WTC11 (cell line): ENCODE results near the gene LYVE1. TPM values are rescaled to one million over a fixed set of nuclear protein-coding genes. Genes with fewer than 3 reads are reported as not detected.

Experiments used
- ATAC-seq: fragments of 200-7000 bp; cut with Tn5 transposase; 2 replicates; pipeline ENCODE4 v1.10.0; 2021; ENCODE audit warnings: mild to moderate bottlenecking, moderate library complexity
- CTCF ChIA-PET: fragments of 300-600 bp; sonication (Branson Sonifier 250); formaldehyde crosslinking; loops from one replicate; lab custom pipeline; 2021; ENCODE audit warnings: antibody characterized with exemption; lab: Charles Lee
- POLR2A ChIA-PET: fragments of 350-600 bp; sonication (Branson Sonifier 250); formaldehyde crosslinking; loops from one replicate; lab custom pipeline; 2021; ENCODE audit warnings: antibody characterized with exemption; lab: Charles Lee
- DNase-seq: peaks from one replicate; pipeline ENCODE4 v3.0.0; 2021; ENCODE audit warnings: low spot score
- H3K27ac Mint-ChIP-seq: 2 replicates; pipeline ENCODE4 v1.8.0; 2021; ENCODE audit warnings: mixed read lengths
- H3K27me3 Mint-ChIP-seq: 2 replicates; pipeline ENCODE4 v1.8.0; 2021; ENCODE audit warnings: low read depth, mild to moderate bottlenecking, moderate library complexity, mixed read lengths
- H3K36me3 Mint-ChIP-seq: 2 replicates; pipeline ENCODE4 v1.8.0; 2021; ENCODE audit warnings: mixed read lengths
- H3K4me1 Mint-ChIP-seq: 2 replicates; pipeline ENCODE4 v1.8.0; 2022; ENCODE audit warnings: mixed read lengths
- H3K4me3 Mint-ChIP-seq: 2 replicates; pipeline ENCODE4 v1.8.0; 2021; ENCODE audit warnings: mild to moderate bottlenecking, moderate library complexity, mixed read lengths
- H3K9me3 Mint-ChIP-seq: 2 replicates; pipeline ENCODE4 v1.8.0; 2021; ENCODE audit warnings: mixed read lengths
- AFF4 ChIP-seq: sonication (generic); formaldehyde crosslinking; IDR thresholded peaks from 2 replicates; pipeline ENCODE4 v1.8.1; 2023; ENCODE audit warnings: mild to moderate bottlenecking, missing genetic modification reagents, borderline replicate concordance
- ATF1 ChIP-seq: sonication (generic); formaldehyde crosslinking; IDR thresholded peaks from 2 replicates; pipeline ENCODE4 v1.8.1; 2023; ENCODE audit warnings: mild to moderate bottlenecking, moderate library complexity, missing genetic modification reagents
- CREM ChIP-seq: sonication (generic); formaldehyde crosslinking; IDR thresholded peaks from 2 replicates; pipeline ENCODE4 v1.8.1; 2022; ENCODE audit warnings: mild to moderate bottlenecking, missing genetic modification reagents, moderate library complexity
- E2F1 ChIP-seq: sonication (generic); formaldehyde crosslinking; IDR thresholded peaks from 2 replicates; pipeline ENCODE4 v1.8.0; 2022; ENCODE audit warnings: mild to moderate bottlenecking, missing genetic modification reagents
- FOXK1 ChIP-seq: sonication (generic); formaldehyde crosslinking; IDR thresholded peaks from 2 replicates; pipeline ENCODE4 v1.8.0; 2022; ENCODE audit warnings: mild to moderate bottlenecking, moderate library complexity, missing genetic modification reagents
- FOXP4 ChIP-seq: sonication (generic); formaldehyde crosslinking; IDR thresholded peaks from 2 replicates; pipeline ENCODE4 v1.8.0; 2022; ENCODE audit warnings: mild to moderate bottlenecking, missing genetic modification reagents
- GTF2I ChIP-seq: fragments of 250-450 bp; sonication (Bioruptor Pico); conservative IDR thresholded peaks from 2 replicates; pipeline ENCODE4 v1.4.0; 2021; ENCODE audit warnings: mild to moderate bottlenecking
- HMGA2 ChIP-seq: fragments of 250-450 bp; sonication (Bioruptor Pico); IDR thresholded peaks from 2 replicates; pipeline ENCODE4 v1.4.0; 2021; ENCODE audit warnings: mild to moderate bottlenecking, moderate library complexity
- KAT7 ChIP-seq: sonication (generic); formaldehyde crosslinking; IDR thresholded peaks from 2 replicates; pipeline ENCODE4 v1.8.1; 2023; ENCODE audit warnings: missing genetic modification reagents, mild to moderate bottlenecking, borderline replicate concordance
- MXD4 ChIP-seq: fragments of 250-450 bp; sonication (Bioruptor Pico); IDR thresholded peaks from 2 replicates; pipeline ENCODE4 v1.8.0; 2021; ENCODE audit warnings: mild to moderate bottlenecking, moderate library complexity, borderline replicate concordance
- NFYB ChIP-seq: sonication (generic); formaldehyde crosslinking; conservative IDR thresholded peaks from 2 replicates; pipeline ENCODE4 v1.8.0; 2022; ENCODE audit warnings: low read depth, missing genetic modification reagents
- NR3C1 ChIP-seq: sonication (generic); formaldehyde crosslinking; conservative IDR thresholded peaks from 2 replicates; pipeline ENCODE4 v1.8.1; 2023; ENCODE audit warnings: low read depth, mild to moderate bottlenecking, missing genetic modification reagents
- TEAD4 ChIP-seq: sonication (generic); formaldehyde crosslinking; IDR thresholded peaks from 2 replicates; pipeline ENCODE4 v1.8.0; 2022; ENCODE audit warnings: mild to moderate bottlenecking, missing genetic modification reagents
- USF1 ChIP-seq: sonication (generic); formaldehyde crosslinking; IDR thresholded peaks from 2 replicates; pipeline ENCODE4 v1.8.0; 2022; ENCODE audit warnings: mild to moderate bottlenecking, missing genetic modification reagents
- ZNF138 ChIP-seq: sonication (generic); formaldehyde crosslinking; conservative IDR thresholded peaks from 2 replicates; pipeline ENCODE4 v1.8.1; 2022; ENCODE audit warnings: mild to moderate bottlenecking, moderate library complexity, missing genetic modification reagents
- ZNF263 ChIP-seq: sonication (generic); formaldehyde crosslinking; IDR thresholded peaks from 2 replicates; pipeline ENCODE4 v1.8.1; 2022; ENCODE audit warnings: low read depth, mild to moderate bottlenecking, moderate library complexity, missing genetic modification reagents
- ZNF317 ChIP-seq: sonication (generic); formaldehyde crosslinking; IDR thresholded peaks from 2 replicates; pipeline ENCODE4 v1.8.1; 2023; ENCODE audit warnings: low read depth, mild to moderate bottlenecking, moderate library complexity, missing genetic modification reagents, borderline replicate concordance
- ZNF425 ChIP-seq: fragments of 250-450 bp; sonication (Bioruptor Pico); conservative IDR thresholded peaks from 2 replicates; pipeline ENCODE4 v1.9.0; 2021; ENCODE audit warnings: mild to moderate bottlenecking
- total RNA-seq: library from RNA; stranded (reverse); gene quantifications from 3 replicates; pipeline ENCODE4 v1.2.3, GENCODE V29; 2021

The LYVE1 gene
- total RNA-seq, 1 experiment from 2014 or later, result 0.24 TPM

- H3K4me3 Mint-ChIP-seq, result no peak overlapping the region
- POLR2A ChIA-PET, result no interaction called here
- CTCF ChIA-PET, result no interaction called here
- ATAC-seq (no peak), DNase-seq (no peak)
- H3K27ac Mint-ChIP-seq, result no peak overlapping the region
- 0 out of 2 replicates have a peak, but pooled peaks cover 3% of the 10 kb centered on the region for H3K27me3 Mint-ChIP-seq
- H3K36me3 Mint-ChIP-seq, result no peaks in the 10 kb centered on the region
- H3K9me3 Mint-ChIP-seq, result peaks cover 8% of the 10 kb centered on the region
- H3K4me1 Mint-ChIP-seq, result peaks cover 6% of the 10 kb centered on the region
- no peak for TF ChIP-seq NFYB (CRISPR knock-in tag)
- TF ChIP-seq ATF1, result no peak
- no peak for TF ChIP-seq CREM
- TF ChIP-seq HMGA2 (CRISPR knock-in tag), result no peak
- no peak for TF ChIP-seq MXD4
- no peak for TF ChIP-seq FOXK1 (CRISPR knock-in tag)
- no peak for TF ChIP-seq ZNF263
- no peak for TF ChIP-seq USF1 (CRISPR knock-in tag)
- no peak for TF ChIP-seq AFF4
- no peak for TF ChIP-seq ZNF138 (CRISPR knock-in tag)
- no peak for TF ChIP-seq NR3C1 (CRISPR knock-in tag)
- TF ChIP-seq KAT7 (CRISPR knock-in tag), result no peak
- TF ChIP-seq ZNF317 (CRISPR knock-in tag), result no peak
- TF ChIP-seq GTF2I (CRISPR knock-in tag), result no peak
- TF ChIP-seq E2F1 (CRISPR knock-in tag), result no peak
Observed at GRCh38 chr11:10600570-10601248, 32.2 kb upstream of the LYVE1 start.

- Mint-ChIP-seq H3K4me1 (no peaks in the 10 kb centered on the region), H3K27ac (no peak overlapping the region; the same call in 1 of the 2 replicates)
Observed at GRCh38 chr11:10599388-10600175, 31.1 kb upstream of the LYVE1 start.

More at GRCh38 chr11:10599388-10600175, 31.1 kb upstream of the LYVE1 start:
- POLR2A ChIA-PET, result interaction anchor here (0.6 kb wide), 1 partner anchor 10 kb away, joined by 3 read pairs; no protein-coding TSS in a partner anchor
- Mint-ChIP-seq H3K36me3 (no peaks in the 10 kb centered on the region), H3K27me3 (0 out of 2 replicates have a peak, but pooled peaks cover 4% of the 10 kb centered on the region), H3K4me3 (no peak overlapping the region), H3K9me3 (peaks cover 9% of the 10 kb centered on the region)
- ATAC-seq (no peak), DNase-seq (no peak)
- TF ChIP-seq TEAD4 (CRISPR knock-in tag) (no peak), FOXP4 (CRISPR knock-in tag) (no peak), ZNF425 (CRISPR knock-in tag) (no peak)
- CTCF ChIA-PET, result interaction anchor here (0.5 kb wide), 1 partner anchor 145 kb away, joined by 5 read pairs; the partner anchor contains the start of gene AMPD3
